Rectal smooth muscle tissue (tissue), 1 donor: ENCODE results near the gene LSG1.
A peak's percentile ranks its signal among the peaks of the same experiment; 100 is the strongest.
"Not testable (repeated sequence)": the region's sequence is repeated elsewhere in the genome, so short reads cannot be mapped to it uniquely, and the experiment has no call there.

Source experiments
- H3K27ac ChIP-seq: one replicate; pipeline ENCODE4 v1.7.0; 2013; ENCODE audit warnings: low read depth, low read length, inconsistent platforms
- H3K27me3 ChIP-seq: one replicate; pipeline ENCODE4 v1.7.0; 2013; ENCODE audit warnings: low read length; ENCODE audit not compliant: control insufficient read depth, insufficient read depth
- H3K36me3 ChIP-seq: one replicate; pipeline ENCODE4 v1.7.0; 2013; ENCODE audit warnings: low read length; ENCODE audit not compliant: control insufficient read depth, insufficient read depth
- H3K4me1 ChIP-seq: one replicate; pipeline ENCODE4 v1.7.0; 2013; ENCODE audit warnings: low read length; ENCODE audit not compliant: control insufficient read depth, insufficient read depth
- H3K4me3 ChIP-seq: one replicate; pipeline ENCODE4 v1.7.0; 2013; ENCODE audit warnings: low read length
- H3K9ac ChIP-seq: one replicate; pipeline ENCODE4 v1.7.0; 2013; ENCODE audit warnings: low read length

Gene LSG1

DNA sequence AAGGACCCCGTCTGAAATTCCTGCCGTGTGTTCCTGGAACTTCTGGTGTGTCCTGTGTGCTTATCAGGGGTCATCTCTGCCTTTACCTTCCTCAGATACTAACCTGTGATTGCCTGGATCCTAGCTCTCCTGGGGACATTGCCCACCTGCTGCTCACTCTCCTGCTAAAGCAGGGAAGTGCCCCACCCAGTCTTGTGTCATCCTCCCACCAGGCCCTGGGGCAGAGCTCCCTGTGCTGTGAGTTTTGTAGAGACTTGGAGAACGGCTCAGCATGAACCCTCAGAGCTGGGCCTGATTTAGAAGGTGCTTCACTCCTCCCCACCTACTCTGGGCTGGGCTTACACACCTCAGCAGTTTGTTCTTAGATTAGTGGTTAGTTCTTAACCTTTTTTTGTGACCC is 34.9 kb downstream of the LSG1 start:
- H3K9ac ChIP-seq, result no peak overlapping the region
- no peak overlapping the region for H3K27ac ChIP-seq
- no peaks in the 10 kb centered on the region for H3K27me3 ChIP-seq
- H3K4me1 ChIP-seq, result no peaks in the 10 kb centered on the region
- H3K36me3 ChIP-seq, result no peaks in the 10 kb centered on the region
- no peak overlapping the region for H3K4me3 ChIP-seq

DNA sequence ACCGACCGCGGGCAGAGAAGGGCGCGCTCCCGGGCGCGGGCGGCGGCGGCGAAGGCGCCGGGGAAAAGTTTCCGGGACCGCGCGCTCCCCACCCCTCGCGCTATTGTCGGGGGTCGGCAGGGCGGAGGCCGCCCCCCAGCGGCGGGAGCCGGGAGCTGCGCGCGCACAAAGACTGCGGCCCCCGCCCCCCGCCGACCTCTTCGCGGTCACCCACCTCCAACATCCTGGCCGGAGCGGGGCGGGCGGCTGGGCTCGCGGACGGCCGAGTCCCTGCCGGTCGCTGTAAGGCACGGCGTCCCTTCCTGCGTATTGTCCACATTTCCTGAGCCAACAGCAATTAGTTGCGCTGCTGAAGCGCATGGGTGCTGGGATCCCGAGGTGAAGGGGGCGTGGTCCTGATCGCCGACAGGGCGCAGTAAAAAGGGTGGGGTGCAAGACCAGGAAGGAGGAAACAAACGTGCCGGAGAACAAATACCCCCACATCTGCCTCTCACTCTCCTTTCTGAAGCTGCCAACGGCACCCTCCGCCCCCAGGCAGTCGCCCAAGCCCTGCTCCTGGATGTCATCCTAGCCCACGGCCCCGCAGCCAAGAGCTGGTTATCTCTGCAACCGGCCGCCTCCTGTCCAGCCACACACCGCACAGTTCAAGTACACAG is 38.5 kb downstream of the LSG1 start, which contains the start of gene TMEM44:
Gene TMEM44 (minus strand): TSS at position 71 of the 656 bp plus-strand sequence. CDS start 204 bp downstream, outside the sequence.
- Histone ChIP-seq H3K4me3 (peak within 1 kb of the TSS; percentile 72), H3K27ac (peak within 1 kb of the TSS; percentile 51), H3K9ac (peak within 1 kb of the TSS; percentile 1), H3K36me3 (no peaks in the 10 kb centered on the region), H3K4me1 (no peaks in the 10 kb centered on the region), H3K27me3 (no peaks in the 10 kb centered on the region)

DNA sequence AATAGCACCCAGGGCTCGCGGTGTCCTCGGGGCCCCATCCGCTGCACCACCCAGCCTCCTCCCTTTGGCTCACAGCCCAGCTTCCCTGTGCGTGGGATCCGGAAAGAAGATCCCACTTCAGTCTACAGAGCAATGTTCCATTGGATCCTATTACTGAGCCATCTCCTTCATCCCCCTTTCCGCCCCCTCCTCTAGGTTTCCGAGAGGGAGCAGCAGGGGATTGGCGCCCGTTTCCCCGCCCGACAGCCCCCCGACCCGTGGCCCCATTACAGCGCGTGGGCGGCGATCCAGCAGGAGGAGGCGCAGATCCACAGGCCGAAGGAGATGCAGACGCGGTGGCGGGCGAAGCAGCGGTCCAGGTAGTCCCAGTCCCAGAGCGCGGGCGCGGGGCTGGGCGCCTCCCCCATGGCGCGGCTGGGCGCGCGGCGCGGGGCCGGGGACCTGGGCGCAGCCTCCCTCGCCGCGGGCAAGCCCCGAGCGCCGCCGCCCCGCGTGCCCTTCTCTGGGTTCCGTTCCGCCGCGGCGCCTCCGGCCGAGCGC is 39.1 kb downstream of the LSG1 start:
- Histone ChIP-seq H3K27me3 (no peaks in the 10 kb centered on the region), H3K27ac (no peak overlapping the region), H3K4me3 (peak overlapping the region; percentile 72), H3K4me1 (no peaks in the 10 kb centered on the region), H3K36me3 (peaks cover 3% of the 10 kb centered on the region), H3K9ac (peak overlapping the region; percentile 1)

DNA sequence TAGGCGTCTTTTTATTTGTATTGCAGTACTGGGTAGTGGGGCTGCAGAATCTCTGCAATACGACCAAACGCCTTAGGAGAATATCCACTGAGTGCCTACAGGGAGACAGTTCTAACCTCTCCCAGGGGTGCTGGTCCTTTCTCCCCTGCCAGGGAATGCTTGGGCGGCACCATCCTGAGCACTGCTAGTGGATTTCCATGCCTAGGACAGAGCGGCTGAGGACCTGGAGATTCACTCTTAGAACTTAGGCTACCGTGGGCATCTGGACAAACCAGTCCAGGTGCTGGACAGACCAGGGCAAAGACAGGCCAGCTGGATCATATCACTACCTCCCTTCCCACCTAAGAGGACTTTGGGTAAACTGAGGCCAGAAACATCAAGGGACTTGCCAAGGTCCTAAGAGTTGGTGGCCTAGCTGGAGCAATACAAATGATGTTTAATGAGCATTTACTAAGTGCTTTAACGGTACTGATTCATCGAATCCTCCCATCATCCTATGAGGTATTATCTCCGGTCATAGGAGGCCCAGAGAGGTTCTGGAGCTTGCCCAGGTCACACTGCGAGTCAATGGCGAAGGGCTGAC is 39.7 kb downstream of the LSG1 start:
- H3K36me3 ChIP-seq, result peaks cover 3% of the 10 kb centered on the region
- H3K4me3 ChIP-seq, result peak overlapping the region; percentile 72
- H3K4me1 ChIP-seq, result no peaks in the 10 kb centered on the region
- peak overlapping the region; percentile 1 for H3K9ac ChIP-seq
- H3K27me3 ChIP-seq, result no peaks in the 10 kb centered on the region
- H3K27ac ChIP-seq, result no peak overlapping the region

DNA sequence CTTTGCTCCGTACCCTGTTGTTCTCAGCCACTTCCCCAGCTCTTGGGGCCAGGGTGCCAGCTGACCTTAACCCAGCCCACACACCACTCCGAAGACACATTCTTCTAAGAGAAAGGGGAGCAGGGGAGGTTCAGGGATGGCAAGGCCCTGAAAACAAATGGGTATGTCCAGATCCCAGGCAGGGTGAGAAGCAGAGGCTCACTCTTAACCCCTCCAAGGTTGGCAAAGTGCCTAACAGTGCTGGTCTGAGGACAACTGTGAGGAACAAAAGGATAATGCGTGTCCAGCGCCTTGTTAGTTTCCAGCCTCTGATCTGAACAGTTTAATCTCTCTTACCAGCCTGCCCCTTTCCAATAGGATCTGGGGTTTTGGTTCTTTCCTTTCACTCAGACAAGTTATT is 40.3 kb downstream of the LSG1 start:
- H3K27me3 ChIP-seq, result no peaks in the 10 kb centered on the region
- H3K4me3 ChIP-seq, result no peak overlapping the region
- peaks cover 3% of the 10 kb centered on the region for H3K36me3 ChIP-seq
- no peak overlapping the region for H3K27ac ChIP-seq
- no peaks in the 10 kb centered on the region for H3K4me1 ChIP-seq
- no peak overlapping the region for H3K9ac ChIP-seq

DNA sequence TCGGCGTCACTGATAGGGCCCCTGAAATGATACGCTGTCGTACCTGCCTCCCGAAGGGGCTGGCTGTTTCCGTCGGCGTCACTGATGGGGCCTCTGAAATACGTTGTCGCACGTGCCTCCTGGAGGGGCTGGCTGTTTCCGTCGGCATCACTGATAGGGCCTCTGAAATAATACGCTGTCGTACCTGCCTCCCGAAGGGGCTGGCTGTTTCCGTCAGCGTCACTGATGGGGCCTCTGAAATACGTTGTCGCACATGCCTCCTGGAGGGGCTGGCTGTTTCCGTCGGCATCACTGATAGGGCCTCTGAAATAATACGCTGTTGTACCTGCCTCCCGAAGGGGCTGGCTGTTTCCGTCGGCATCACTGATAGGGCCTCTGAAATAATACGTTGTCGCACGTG is 41.3 kb downstream of the LSG1 start:
- H3K36me3 ChIP-seq, H3K9ac ChIP-seq, H3K27me3 ChIP-seq, H3K4me1 ChIP-seq, H3K4me3 ChIP-seq, H3K27ac ChIP-seq: not testable (repeated sequence)

DNA sequence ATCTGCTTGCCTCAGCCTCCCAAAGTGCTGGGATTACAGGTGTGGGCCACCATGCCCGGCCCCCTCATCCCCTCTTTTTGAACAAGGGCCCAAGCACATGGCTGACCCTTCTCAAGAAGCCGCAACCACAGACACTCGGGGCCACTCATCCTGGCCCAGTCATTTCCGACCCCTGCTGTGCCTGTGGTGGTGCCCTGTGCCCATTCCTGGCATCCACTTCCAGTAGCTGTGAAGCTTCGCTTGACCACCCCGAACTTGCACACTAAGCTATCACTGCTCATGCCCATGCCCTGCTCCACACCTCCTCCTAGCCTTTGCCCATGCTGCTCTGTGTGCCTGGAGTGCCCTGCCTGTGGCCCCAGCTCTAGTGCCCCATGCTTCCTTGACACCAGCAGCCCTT is 47.0 kb downstream of the LSG1 start:
- peaks cover 3% of the 10 kb centered on the region for H3K36me3 ChIP-seq
- H3K4me3 ChIP-seq, result no peak overlapping the region
- H3K27me3 ChIP-seq, result no peaks in the 10 kb centered on the region
- H3K4me1 ChIP-seq, result no peaks in the 10 kb centered on the region
- no peak overlapping the region for H3K9ac ChIP-seq
- no peak overlapping the region for H3K27ac ChIP-seq

DNA sequence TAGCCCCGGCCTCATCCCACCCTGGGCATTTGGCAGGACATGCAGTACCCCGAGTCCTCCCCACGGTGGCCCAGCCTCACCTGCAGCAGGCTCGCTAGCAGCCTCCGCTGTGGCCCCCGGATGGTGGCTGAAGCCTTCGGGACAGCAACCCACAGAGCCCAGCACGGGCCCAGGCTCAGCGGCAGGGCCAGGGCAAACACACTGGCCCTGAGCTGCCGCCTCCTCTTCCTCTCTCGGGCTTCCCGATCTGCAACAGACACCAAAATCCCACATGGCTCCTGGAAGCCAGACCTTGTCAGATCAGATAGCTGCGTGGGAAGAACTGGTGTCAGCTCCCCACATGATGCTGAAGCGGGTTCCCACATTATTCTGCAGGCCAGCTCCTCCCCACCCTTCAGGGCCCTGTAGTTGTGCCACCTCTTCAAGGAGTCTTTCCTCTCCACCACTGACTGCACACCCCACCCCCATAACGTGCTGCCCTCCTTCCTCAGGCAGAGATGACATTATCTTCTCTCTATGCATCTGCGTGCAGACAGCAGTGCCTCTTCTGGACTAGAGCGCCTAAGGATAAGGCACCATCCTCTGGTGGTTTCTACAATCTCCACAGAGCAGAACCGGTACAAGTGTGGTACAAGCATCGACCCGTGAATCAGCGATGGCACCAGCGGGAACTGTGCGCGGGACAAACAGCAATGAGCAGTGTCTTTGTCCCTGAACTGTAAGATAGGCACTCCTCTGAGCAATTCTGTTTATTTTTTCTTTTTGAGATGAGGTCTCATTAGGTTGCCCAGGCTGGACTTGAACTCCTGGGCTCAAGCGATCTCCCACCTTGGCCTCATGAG is 48.3 kb downstream of the LSG1 start:
- Histone ChIP-seq H3K4me3 (no peak overlapping the region), H3K9ac (no peak overlapping the region), H3K36me3 (peaks cover 3% of the 10 kb centered on the region), H3K4me1 (no peaks in the 10 kb centered on the region), H3K27me3 (no peaks in the 10 kb centered on the region), H3K27ac (no peak overlapping the region)

DNA sequence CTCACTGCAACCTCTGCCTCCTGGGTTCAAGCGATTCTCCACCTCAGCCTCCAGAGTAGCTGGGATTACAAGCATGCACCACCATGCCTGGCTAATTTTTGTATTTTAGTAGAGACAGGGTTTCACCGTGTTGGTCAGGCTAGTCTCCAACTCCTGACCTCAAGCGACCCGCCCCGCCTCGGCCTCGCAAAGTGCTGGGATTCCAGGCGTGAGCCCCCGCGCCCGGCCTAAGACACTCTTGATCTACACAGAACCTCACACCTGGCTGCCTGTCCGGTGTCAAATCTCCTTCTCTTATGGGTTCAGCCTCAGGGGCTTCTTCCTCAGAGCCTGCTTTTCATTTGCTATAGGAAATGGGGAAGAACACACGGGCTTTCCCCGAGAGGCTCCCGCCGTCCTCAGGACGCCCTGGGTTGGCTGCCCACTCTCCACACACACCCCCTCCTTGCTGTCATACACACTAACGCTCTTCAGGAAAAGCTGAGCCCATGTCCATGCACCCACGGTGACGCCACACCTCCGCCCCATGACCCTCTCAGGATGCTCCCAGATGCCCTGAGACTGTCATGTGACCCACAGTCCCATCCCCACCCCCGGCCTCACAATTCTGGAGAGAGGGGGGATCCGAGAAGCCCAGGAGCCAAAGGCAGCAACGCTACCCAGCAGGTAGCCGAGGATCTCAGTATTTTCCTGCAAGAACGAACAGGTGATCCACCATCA is 49.2 kb downstream of the LSG1 start:
- Histone ChIP-seq H3K4me3 (no peak overlapping the region), H3K4me1 (no peaks in the 10 kb centered on the region), H3K9ac (no peak overlapping the region), H3K27me3 (no peaks in the 10 kb centered on the region), H3K36me3 (no peaks in the 10 kb centered on the region), H3K27ac (no peak overlapping the region)

DNA sequence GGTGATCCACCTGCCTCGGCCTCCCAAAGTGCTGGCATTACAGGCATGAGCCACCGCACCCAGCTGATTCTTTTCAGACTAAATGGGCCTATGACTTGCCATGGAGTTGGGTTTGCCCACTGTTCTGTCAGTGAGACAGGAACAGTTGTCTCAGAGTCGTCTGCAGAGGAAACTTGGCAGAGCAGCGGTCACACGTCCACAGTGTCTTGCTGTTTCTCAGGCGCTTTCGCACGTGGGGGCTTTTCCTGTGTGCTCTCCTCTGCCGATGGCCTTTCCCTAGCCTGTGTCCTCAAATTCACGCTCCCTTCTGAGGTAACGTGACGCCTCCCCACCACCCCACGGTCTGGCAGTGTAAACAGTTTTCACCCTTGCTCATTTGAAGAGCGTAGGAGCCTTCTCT is 50.0 kb downstream of the LSG1 start:
- Histone ChIP-seq H3K9ac (no peak overlapping the region), H3K4me1 (no peaks in the 10 kb centered on the region), H3K27ac (no peak overlapping the region), H3K36me3 (no peaks in the 10 kb centered on the region), H3K27me3 (no peaks in the 10 kb centered on the region), H3K4me3 (no peak overlapping the region)

DNA sequence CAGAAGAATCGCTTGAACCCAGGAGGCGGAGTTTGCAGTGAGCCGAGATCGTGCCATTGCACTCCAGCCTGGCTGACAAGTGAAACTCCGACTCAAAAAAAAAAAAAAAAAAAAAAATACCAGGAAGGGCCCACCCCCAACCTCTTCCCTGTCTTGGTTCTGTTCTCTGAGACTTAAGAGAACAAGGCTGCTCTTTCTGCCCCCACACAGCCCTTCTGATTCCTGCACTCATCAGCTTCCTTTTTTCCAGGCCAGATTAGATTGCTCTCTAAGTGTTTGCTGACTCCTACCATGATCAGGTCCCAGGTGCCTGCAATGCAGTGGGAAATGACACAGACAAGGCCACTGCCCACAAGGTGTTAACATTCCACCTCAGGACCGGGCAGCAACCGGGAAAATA is 51.8 kb downstream of the LSG1 start:
- no peak overlapping the region for H3K9ac ChIP-seq
- no peaks in the 10 kb centered on the region for H3K4me1 ChIP-seq
- H3K27me3 ChIP-seq, result no peaks in the 10 kb centered on the region
- no peaks in the 10 kb centered on the region for H3K36me3 ChIP-seq
- H3K27ac ChIP-seq, result no peak overlapping the region
- no peak overlapping the region for H3K4me3 ChIP-seq

DNA sequence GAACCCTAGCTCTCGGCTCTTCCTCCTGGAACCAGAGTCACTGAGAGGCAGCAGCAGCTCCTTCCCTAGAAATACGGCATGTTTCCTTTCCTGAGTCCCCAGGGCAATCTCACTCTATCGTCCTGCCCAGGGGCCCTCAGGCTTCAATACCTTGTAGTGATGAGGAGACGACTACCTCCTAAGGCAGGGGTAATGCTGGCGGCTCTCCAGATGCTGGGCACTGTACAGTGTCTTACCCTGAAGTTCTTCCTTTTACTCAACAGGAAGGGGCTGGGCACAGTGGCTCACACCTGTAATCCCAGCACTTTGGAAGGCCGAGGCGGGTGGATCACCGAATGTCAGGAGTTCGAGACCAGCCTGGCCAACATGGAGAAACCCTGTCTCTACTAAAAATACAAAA is 52.2 kb downstream of the LSG1 start:
- Histone ChIP-seq H3K27me3 (no peaks in the 10 kb centered on the region), H3K36me3 (no peaks in the 10 kb centered on the region), H3K4me1 (no peaks in the 10 kb centered on the region), H3K4me3 (no peak overlapping the region), H3K9ac (no peak overlapping the region), H3K27ac (no peak overlapping the region)
